H1 (cell line): Measurements from ENCODE around the gene KIF21A. TPM values are rescaled to one million over a fixed set of nuclear protein-coding genes. Genes with fewer than 3 reads are reported as not detected.

ENCODE experiments used
- CTCF ChIA-PET: fragments of 300-600 bp; sonication (Branson Sonifier 250); formaldehyde crosslinking; loops from one replicate; lab custom pipeline; 2021; ENCODE audit not compliant: partially characterized antibody; lab: Charles Lee
- POLR2A ChIA-PET: fragments of 300-600 bp; sonication (Branson Sonifier 250); formaldehyde crosslinking; loops from one replicate; lab custom pipeline; 2021; ENCODE audit warnings: inconsistent platforms; ENCODE audit not compliant: partially characterized antibody; lab: Charles Lee
- DNase-seq, 2 experiments: peaks; one replicate each; pipeline versions ENCODE4 v3.0.0 to v3.0.0-alpha.2; 2010 to 2022; ENCODE audit warnings: low spot score in 2 of 2, low read depth in 1 of 2, mixed read lengths in 1 of 2
- FAIRE-seq: peaks from 2 replicates; lab custom pipeline; 2011; peaks lifted over from hg19 to GRCh38; lab: Jason Lieb, UNC
- H2AFZ ChIP-seq: 2 replicates; pipeline ENCODE4 v1.8.1; 2012; ENCODE audit warnings: low read length, inconsistent platforms
- H2AK5ac ChIP-seq: 2 replicates; pipeline ENCODE4 v1.6.1; 2013; ENCODE audit warnings: low read depth, low read length
- H2BK120ac ChIP-seq: replicated peaks from 2 replicates; pipeline ENCODE3; 2013; ENCODE audit warnings: low read depth, low read length, inconsistent platforms
- H2BK12ac ChIP-seq: 2 replicates; pipeline ENCODE4 v1.6.1; 2013; ENCODE audit warnings: low read depth, low read length
- H2BK15ac ChIP-seq: 2 replicates; pipeline ENCODE4 v1.6.1; 2013; ENCODE audit warnings: low read length
- H2BK20ac ChIP-seq: 2 replicates; pipeline ENCODE4 v1.6.1; 2013; ENCODE audit warnings: low read length
- H2BK5ac ChIP-seq: 2 replicates; pipeline ENCODE4 v1.6.1; 2013; ENCODE audit warnings: low read depth, low read length
- H3K14ac ChIP-seq: 2 replicates; pipeline ENCODE4 v1.6.1; 2013; ENCODE audit warnings: inconsistent platforms; ENCODE audit not compliant: insufficient read length
- H3K18ac ChIP-seq: 2 replicates; pipeline ENCODE4 v1.6.1; 2013; ENCODE audit warnings: low read length; ENCODE audit errors: extremely low read depth
- H3K23ac ChIP-seq: 2 replicates; pipeline ENCODE4 v1.6.1; 2013; ENCODE audit warnings: inconsistent platforms; ENCODE audit not compliant: insufficient read length
- H3K23me2 ChIP-seq: 2 replicates; pipeline ENCODE4 v1.6.1; 2013; ENCODE audit warnings: low read depth, low read length
- H3K27ac ChIP-seq: 2 replicates; pipeline ENCODE4 v1.6.1; 2011; ENCODE audit warnings: low read depth, low read length, inconsistent platforms
- H3K27me3 ChIP-seq, 4 experiments: replicated peaks in 1 of 4; 1 replicate in 1 of 4; 2 replicates in 3 of 4; pipeline versions ENCODE4 v1.6.1 to v1.8.1; 2011 to 2013; ENCODE audit warnings: low read length in 3 of 4, mild to moderate bottlenecking in 3 of 4, inconsistent platforms in 2 of 4, mixed read lengths in 2 of 4, moderate library complexity in 1 of 4; ENCODE audit not compliant: control insufficient read depth in 3 of 4, insufficient read depth in 3 of 4; ENCODE audit errors: extremely low read depth in 1 of 4
- H3K36me3 ChIP-seq, 4 experiments: 2 replicates each; pipeline versions ENCODE4 v1.6.1 to v1.8.1; 2011 to 2013; ENCODE audit warnings: mild to moderate bottlenecking in 4 of 4, low read length in 3 of 4, moderate library complexity in 2 of 4, control low read depth in 1 of 4, inconsistent platforms in 1 of 4; ENCODE audit not compliant: insufficient read depth in 4 of 4, control insufficient read depth in 2 of 4
- H3K4ac ChIP-seq: replicated peaks from 2 replicates; pipeline ENCODE3; 2013; ENCODE audit warnings: low read length, low read depth, mixed read lengths, inconsistent platforms; ENCODE audit not compliant: insufficient read length
- H3K4me1 ChIP-seq, 4 experiments: replicated peaks in 1 of 4; 1 replicate in 1 of 4; 2 replicates in 3 of 4; pipeline versions ENCODE4 v1.6.1 to v1.8.1; 2011 to 2013; ENCODE audit warnings: low read length in 3 of 4, inconsistent platforms in 2 of 4, mixed read lengths in 1 of 4; ENCODE audit not compliant: insufficient read depth in 4 of 4, control insufficient read depth in 3 of 4
- H3K4me2 ChIP-seq, 2 experiments: 2 replicates each; pipeline versions ENCODE4 v1.6.1 to v1.8.1; 2011 to 2013; ENCODE audit warnings: low read depth in 2 of 2, low read length in 2 of 2, control low read depth in 1 of 2, inconsistent platforms in 1 of 2, mild to moderate bottlenecking in 1 of 2; ENCODE audit not compliant: insufficient read depth in 1 of 2
- H3K4me3 ChIP-seq, 4 experiments: fragments of 200-600, 300-600 bp in 1 of 4; sonication (generic), shearing (Covaris generic), sonication (Bioruptor Twin) in 1 of 4; 2 replicates each; pipeline versions ENCODE4 v1.5.1 to v1.8.1; 2011 to 2016; ENCODE audit warnings: low read length in 4 of 4, low read depth in 3 of 4, control low read depth in 2 of 4, inconsistent platforms in 2 of 4, mild to moderate bottlenecking in 2 of 4, mixed read lengths in 1 of 4, moderate library complexity in 1 of 4; ENCODE audit not compliant: insufficient read depth in 2 of 4; ENCODE audit errors: extremely low read depth in 1 of 4
- H3K56ac ChIP-seq: replicated peaks from 2 replicates; pipeline ENCODE3; 2013; ENCODE audit warnings: low read depth, mild to moderate bottlenecking, mixed read lengths, low read length, inconsistent platforms; ENCODE audit not compliant: insufficient read length
- H3K79me1 ChIP-seq: 2 replicates; pipeline ENCODE4 v1.6.1; 2013; ENCODE audit warnings: low read depth, low read length, control low read depth
- H3K79me2 ChIP-seq, 2 experiments: 2 replicates each; pipeline versions ENCODE4 v1.6.1 to v1.8.1; 2012 to 2013; ENCODE audit warnings: low read length in 2 of 2, mild to moderate bottlenecking in 2 of 2, inconsistent platforms in 1 of 2; ENCODE audit not compliant: insufficient read depth in 2 of 2, control insufficient read depth in 1 of 2
- H3K9ac ChIP-seq, 4 experiments: replicated peaks in 1 of 4; 1 replicate in 1 of 4; 2 replicates in 3 of 4; pipeline versions ENCODE4 v1.6.1 to v1.8.1; 2011 to 2013; ENCODE audit warnings: low read depth in 3 of 4, low read length in 3 of 4, control low read depth in 2 of 4, mild to moderate bottlenecking in 2 of 4, moderate library complexity in 2 of 4, inconsistent platforms in 1 of 4; ENCODE audit errors: extremely low read depth in 1 of 4
- H3K9me3 ChIP-seq, 2 experiments: 2 replicates each; pipeline versions ENCODE4 v1.6.1 to v1.8.1; 2012 to 2013; ENCODE audit warnings: mild to moderate bottlenecking in 2 of 2, moderate library complexity in 2 of 2, control low read depth in 1 of 2, inconsistent platforms in 1 of 2, low read depth in 1 of 2, low read length in 1 of 2, mixed read lengths in 1 of 2; ENCODE audit not compliant: insufficient read depth in 2 of 2
- H4K20me1 ChIP-seq, 2 experiments: replicated peaks in 1 of 2; 2 replicates each; pipeline versions ENCODE3 to v1.8.1; 2011 to 2013; ENCODE audit warnings: inconsistent platforms in 2 of 2, low read length in 2 of 2, mild to moderate bottlenecking in 1 of 2; ENCODE audit not compliant: insufficient read depth in 2 of 2, control insufficient read depth in 1 of 2
- H4K5ac ChIP-seq: 2 replicates; pipeline ENCODE4 v1.6.1; 2013; ENCODE audit warnings: low read length, low read depth, mixed read lengths, inconsistent platforms; ENCODE audit not compliant: insufficient read length
- H4K8ac ChIP-seq: 2 replicates; pipeline ENCODE4 v1.8.0; 2013; ENCODE audit warnings: mild to moderate bottlenecking, moderate library complexity, low read length, inconsistent platforms; ENCODE audit not compliant: insufficient read depth; ENCODE audit errors: extremely low read depth
- H4K91ac ChIP-seq: replicated peaks from 2 replicates; pipeline ENCODE3; 2013; ENCODE audit warnings: low read length, mixed read lengths, inconsistent platforms; ENCODE audit not compliant: insufficient read length
- BACH1 ChIP-seq: IDR thresholded peaks from 2 replicates; pipeline ENCODE4 v1.6.1; 2012; ENCODE audit warnings: low read length, improper control_type of control experiment
- BRCA1 ChIP-seq: IDR thresholded peaks from 2 replicates; pipeline ENCODE4 v1.6.1; 2012; ENCODE audit warnings: low read depth, low read length, improper control_type of control experiment
- EGR1 ChIP-seq: IDR thresholded peaks from 2 replicates; pipeline ENCODE4 v1.6.1; 2011; ENCODE audit warnings: low read depth, low read length, borderline replicate concordance
- PHF8 ChIP-seq: fragments of 200-600 bp; sonication (generic); conservative IDR thresholded peaks from 2 replicates; pipeline ENCODE4 v1.7.1; 2012; ENCODE audit warnings: low read depth, mild to moderate bottlenecking, inconsistent platforms, low read length, moderate library complexity
- POLR2A ChIP-seq, 2 experiments: IDR thresholded peaks; 1 replicate in 1 of 2; 2 replicates in 1 of 2; pipeline ENCODE4 v1.6.1; 2011; ENCODE audit warnings: low read depth in 2 of 2, low read length in 2 of 2, mild to moderate bottlenecking in 2 of 2; ENCODE audit errors: control extremely low read depth in 1 of 2
- RAD21 ChIP-seq, 2 experiments: IDR thresholded peaks in 1 of 2; conservative IDR thresholded peaks in 1 of 2; 2 replicates each; pipeline ENCODE4 v1.6.1; 2011; ENCODE audit warnings: low read depth in 2 of 2, low read length in 2 of 2, improper control_type of control experiment in 1 of 2, inconsistent platforms in 1 of 2, mild to moderate bottlenecking in 1 of 2, moderate library complexity in 1 of 2
- RFX5 ChIP-seq: IDR thresholded peaks from 2 replicates; pipeline ENCODE4 v1.6.1; 2011; ENCODE audit warnings: low read depth, low read length, improper control_type of control experiment, borderline replicate concordance
- SIRT6 ChIP-seq: IDR thresholded peaks from one replicate; pipeline ENCODE4 v1.7.1; 2012; ENCODE audit warnings: low read length, inconsistent platforms
- TEAD4 ChIP-seq: IDR thresholded peaks from 2 replicates; pipeline ENCODE4 v1.6.1; 2012; ENCODE audit warnings: low read depth, low read length, inconsistent platforms, mixed read lengths
- ZNF274 ChIP-seq: IDR thresholded peaks from 2 replicates; pipeline ENCODE4 v1.7.0; 2012; ENCODE audit warnings: low read length, borderline replicate concordance; ENCODE audit errors: extremely low read depth
- WGBS, 2 experiments: shearing (Covaris generic) in 1 of 2; methylation state at CpG; one replicate each; pipeline versions ENCODE4 v1.1.6 to v1.1.7; 2013 to 2015; ENCODE audit warnings: low lambda C conversion rate in 2 of 2, mixed read lengths in 2 of 2, inconsistent platforms in 1 of 2, low coverage in 1 of 2, missing lambda C conversion rate in 1 of 2; ENCODE audit not compliant: insufficient replicate concordance in 2 of 2, insufficient coverage in 1 of 2, insufficient read length in 1 of 2; ENCODE audit errors: extremely low coverage in 1 of 2, missing lambda C conversion rate in 1 of 2; 5-methylcytosine and 5-hydroxymethylcytosine counted together
- polyA plus RNA-seq, 7 experiments: library from polyadenylated mRNA; depleted of rRNA in 3 of 7; stranded (reverse) in 5 of 7; unstranded in 2 of 7; fragments of >200 nt in 5 of 7; fragments of 200-250 nt in 2 of 7; gene quantifications; 1 replicate in 5 of 7; 2 replicates in 1 of 7; 4 replicates in 1 of 7; pipeline versions ENCODE4 v1.2.1 to v1.2.3, GENCODE V29; 2011 to 2013; ENCODE audit warnings: missing spikeins in 2 of 7, mixed read lengths in 2 of 7
- total RNA-seq: library from RNA; stranded (reverse); fragmentation: NEBNext Ultra II Directional; extraction: Animal tissue kit (Norgen Biotek cat#: 25700); gene quantifications from 2 replicates; pipeline ENCODE4 v1.2.1, GENCODE V29; 2021
- TF ChIP-seq, protein P1 (sequence below): IDR thresholded peaks from 2 replicates; pipeline ENCODE4 v1.6.1; 2012; ENCODE audit warnings: inconsistent platforms

Gene KIF21A
- total and polyA plus RNA-seq, 2 of the 8 experiments (the other 6 are each of a cell fraction or from before 2014, with no cell fraction given): 10.0 to 26.0 TPM

GRCh38 chr12:39386335-39386734 is 56.6 kb downstream of the KIF21A start:
- no peak overlapping the region for H3K4me2 ChIP-seq
- no peaks in the 10 kb centered on the region for H3K9me3 ChIP-seq
- peaks cover 0 to 18% of the 10 kb centered on the region in 2 experiments; a peak in 2 of 4 replicates for H3K79me2 ChIP-seq
- CTCF ChIA-PET: interaction anchor here (0.6 to 2.9 kb wide), 2 partner anchors 10 to 263 kb away, joined by 4 to 18 read pairs; no protein-coding TSS in a partner anchor
- no peak overlapping the region for H3K27ac ChIP-seq
- DNase-seq: no peak
- H2AFZ ChIP-seq: no peak overlapping the region
- no peak overlapping the region for H2BK120ac ChIP-seq
- H2BK15ac ChIP-seq: no peak overlapping the region
- H3K23ac ChIP-seq: no peak overlapping the region
- no peak for TF ChIP-seq SIRT6
- TF ChIP-seq RFX5: no peak
- TF ChIP-seq PHF8: no peak
- TF ChIP-seq RAD21 (IDR thresholded peaks at IDR 0.05 in 1 of 2, conservative IDR thresholded peaks at IDR 0.05 in 1 of 2; ENCODE audit: low read depth in 2 of 2, low read length in 2 of 2): no peak
- TF ChIP-seq BACH1: no peak
- TF ChIP-seq POLR2A (IDR thresholded peaks at IDR 0.05; ENCODE audit: control extremely low read depth in 1 of 2, low read depth in 2 of 2, low read length in 2 of 2): no peak
- TF ChIP-seq TEAD4: no peak
- no peak for TF ChIP-seq BRCA1
- TF ChIP-seq ZNF274: no peak
- TF ChIP-seq, protein P1, sequence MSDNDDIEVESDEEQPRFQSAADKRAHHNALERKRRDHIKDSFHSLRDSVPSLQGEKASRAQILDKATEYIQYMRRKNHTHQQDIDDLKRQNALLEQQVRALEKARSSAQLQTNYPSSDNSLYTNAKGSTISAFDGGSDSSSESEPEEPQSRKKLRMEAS: no peak
- no peak for TF ChIP-seq EGR1
- no peak for FAIRE-seq
- H3K4me1 ChIP-seq: peaks cover 0 to 2% (median 0%) of the 10 kb centered on the region in 4 experiments; a peak in 2 of 7 replicates
- no peak overlapping the region for H2BK5ac ChIP-seq
- 82% methylated on average over 3 of the region's 3 CpGs; no CpG with 5 or more reads in 1 of the 2 experiments for WGBS, 2 experiments
- no peak overlapping the region for H2BK12ac ChIP-seq
- POLR2A ChIA-PET: no interaction called here
- H3K36me3 ChIP-seq: no peaks in the 10 kb centered on the region
- no peak overlapping the region for H3K4me3 ChIP-seq
- no peaks in the 10 kb centered on the region for H3K27me3 ChIP-seq
- H3K56ac ChIP-seq: no peak overlapping the region
- H4K91ac ChIP-seq: no peak overlapping the region
- H3K79me1 ChIP-seq: no peaks in the 10 kb centered on the region; the same call in 1 of the 2 replicates
- no peak overlapping the region for H2AK5ac ChIP-seq
- no peak overlapping the region for H3K14ac ChIP-seq
- H2BK20ac ChIP-seq: no peak overlapping the region
- no peak overlapping the region for H3K18ac ChIP-seq
- no peak overlapping the region for H4K5ac ChIP-seq
- no peaks in the 10 kb centered on the region for H3K23me2 ChIP-seq
- H4K20me1 ChIP-seq: peaks cover 0 to 2% of the 10 kb centered on the region in 2 experiments
- H3K9ac ChIP-seq: no peak overlapping the region
- H4K8ac ChIP-seq: no peak overlapping the region
- H3K4ac ChIP-seq: no peak overlapping the region
